GM10248 (cell line): ENCODE results near the gene KIT.

Experiments
- CTCF ChIA-PET: fragments of 300-600 bp; sonication (Branson Sonifier 250); formaldehyde crosslinking; extraction: SDS; loops from one replicate; lab custom pipeline; 2021; ENCODE audit warnings: antibody characterized with exemption; lab: Yijun Ruan, JAX
- POLR2A ChIA-PET: fragments of 350-650 bp; sonication (Branson Sonifier 250); formaldehyde crosslinking; extraction: SDS; loops from one replicate; lab custom pipeline; 2020; ENCODE audit warnings: antibody characterized with exemption; lab: Yijun Ruan, JAX
- DNase-seq: peaks from one replicate; pipeline ENCODE4 v3.0.0; 2012; ENCODE audit errors: extremely low spot score
- CTCF ChIP-seq: IDR thresholded peaks from 2 replicates; pipeline ENCODE4 v1.5.1; 2012; ENCODE audit warnings: mild to moderate bottlenecking, low read depth; ENCODE audit errors: extremely low read depth, missing control alignments, control extremely low read depth

KIT gene

GRCh38 chr4:54764476-54764875 lies 106.7 kb downstream of the KIT start:
- no peak for TF ChIP-seq CTCF
- POLR2A ChIA-PET = no interaction called here
- DNase-seq = no peak
- CTCF ChIA-PET = interaction anchor here (1.0 kb wide), 1 partner anchor 12 kb away, joined by 3 read pairs; no protein-coding TSS in a partner anchor

- CTCF ChIA-PET = interaction anchor here (1.5 to 2.1 kb wide), 2 partner anchors 14 to 25 kb away, joined by 3 to 4 read pairs; no protein-coding TSS in a partner anchor
- no peak for DNase-seq
These were observed 109.6 kb downstream of the KIT start for GRCh38 chr4:54767376-54767775.

GRCh38 chr4:54773022-54773421 lies 115.3 kb downstream of the KIT start:
- DNase-seq = no peak
- ChIA-PET CTCF (interaction anchor here (0.9 to 1.4 kb wide), 3 partner anchors 9 to 75 kb away, joined by 3 read pairs; no protein-coding TSS in a partner anchor), POLR2A (no interaction called here)
- TF ChIP-seq CTCF = no peak

More at GRCh38 chr4:54767376-54767775, 109.6 kb downstream of the KIT start:
- POLR2A ChIA-PET = no interaction called here
- TF ChIP-seq CTCF = no peak

GRCh38 chr4:54779036-54779435 lies 121.3 kb downstream of the KIT start:
- DNase-seq = no peak
- no peak for TF ChIP-seq CTCF
- ChIA-PET POLR2A (no interaction called here), CTCF (no interaction called here)

GRCh38 chr4:54779476-54780148 lies 121.9 kb downstream of the KIT start:
- no peak for TF ChIP-seq CTCF
- no peak for DNase-seq
- POLR2A ChIA-PET = no interaction called here
- CTCF ChIA-PET = no interaction called here

GRCh38 chr4:54780149-54780495 lies 122.4 kb downstream of the KIT start:
- TF ChIP-seq CTCF = no peak
- CTCF ChIA-PET = no interaction called here
- no peak for DNase-seq
- POLR2A ChIA-PET = no interaction called here

GRCh38 chr4:54781756-54782155 lies 124.0 kb downstream of the KIT start:
- no peak for DNase-seq
- no peak for TF ChIP-seq CTCF
- CTCF ChIA-PET = interaction anchor here (0.6 kb wide), 1 partner anchor 9 kb away, joined by 3 read pairs; no protein-coding TSS in a partner anchor
- POLR2A ChIA-PET = no interaction called here
